HG03460 (cell line): ENCODE measurements around the gene DEPP1.

ENCODE experiments used
- ATAC-seq: cut with Tn5 transposase; IDR thresholded peaks from one replicate; pipeline ENCODE4 v1.9.1; 2021; ENCODE audit not compliant: unreplicated experiment

DEPP1 gene

GRCh38 chr10:44980309-44981171 lies 1.9 kb upstream of the DEPP1 start:
- ATAC-seq = no peak

- ATAC-seq = no peak
Observed at GRCh38 chr10:44979281-44980191, 927 bp upstream of the DEPP1 start.

- no peak for ATAC-seq
Observed at GRCh38 chr10:44978213-44978569, 418 bp downstream of the DEPP1 start.

- no peak for ATAC-seq
Observed at GRCh38 chr10:44977287-44978212, 1.1 kb downstream of the DEPP1 start.

GRCh38 chr10:44976352-44977198 lies 2.0 kb downstream of the DEPP1 start:
- ATAC-seq = no peak

GRCh38 chr10:44975431-44976331 lies 2.9 kb downstream of the DEPP1 start:
- no peak for ATAC-seq

GRCh38 chr10:44974628-44975430 lies 3.8 kb downstream of the DEPP1 start:
- ATAC-seq = peak; percentile 66

GRCh38 chr10:44974082-44974627 lies 4.5 kb downstream of the DEPP1 start:
- ATAC-seq = peak; percentile 3

GRCh38 chr10:44973323-44974081 lies 5.1 kb downstream of the DEPP1 start:
- peak; percentile 30 for ATAC-seq

GRCh38 chr10:44972874-44973306 lies 5.7 kb downstream of the DEPP1 start:
- no peak for ATAC-seq

GRCh38 chr10:44971935-44972757 lies 6.5 kb downstream of the DEPP1 start:
- no peak for ATAC-seq

GRCh38 chr10:44971434-44971833 lies 7.2 kb downstream of the DEPP1 start:
- no peak for ATAC-seq

- no peak for ATAC-seq
Observed at GRCh38 chr10:44970812-44971395, 7.7 kb downstream of the DEPP1 start.

GRCh38 chr10:44969854-44970253 lies 8.8 kb downstream of the DEPP1 start:
- no peak for ATAC-seq

GRCh38 chr10:44968500-44969400 lies 9.9 kb downstream of the DEPP1 start:
- no peak for ATAC-seq
